Gastroesophageal sphincter (tissue), 4 donors: ENCODE results near the gene CTCFL. TPM values are rescaled to one million over a fixed set of nuclear protein-coding genes. Genes with fewer than 3 reads are reported as not detected.

ENCODE experiments used
- ATAC-seq: fragments of 150-250 bp; one replicate; pipeline ENCODE4 v1.9.1; 2016; ENCODE audit warnings: mild to moderate bottlenecking, moderate library complexity
- H3K27ac ChIP-seq, 4 donors: fragments of 200-600 bp; sonication (generic) in 3 of 4; 1 replicate in 3 of 4; 2 replicates in 1 of 4; pipeline ENCODE4 v1.5.1; 2016 to 2019
- H3K27me3 ChIP-seq: fragments of 200-600 bp; sonication (generic); one replicate; pipeline ENCODE4 v1.5.1; 2019
- H3K36me3 ChIP-seq, 2 donors: fragments of 200-600 bp; sonication (generic); one replicate each; pipeline ENCODE4 v1.5.1; 2019; ENCODE audit warnings: control low read depth in 1 of 2
- H3K4me1 ChIP-seq, 3 donors: fragments of 200-600 bp; sonication (generic); 1 replicate in 2 of 3; 2 replicates in 1 of 3; pipeline ENCODE4 v1.5.1; 2016 to 2019; ENCODE audit warnings: control low read depth in 2 of 3
- H3K4me3 ChIP-seq, 2 donors: fragments of 200-600 bp; sonication (generic); one replicate each; pipeline ENCODE4 v1.5.1; 2019; ENCODE audit warnings: mild to moderate bottlenecking in 1 of 2, moderate library complexity in 1 of 2
- H3K9me3 ChIP-seq, 3 donors: fragments of 200-600 bp; sonication (generic); one replicate each; pipeline ENCODE4 v1.5.1; 2017 to 2019; ENCODE audit warnings: control low read depth in 2 of 3
- CTCF ChIP-seq, 4 experiments: fragments of 200-600 bp in 2 of 4; fragments of 450-650 bp in 2 of 4; sonication (generic) in 1 of 4; IDR thresholded peaks; one replicate each; pipeline ENCODE4 v1.5.1; 2017 to 2019; ENCODE audit warnings: antibody characterized with exemption in 4 of 4, mild to moderate bottlenecking in 2 of 4, moderate library complexity in 2 of 4
- EP300 ChIP-seq: sonication (generic); formaldehyde crosslinking; IDR thresholded peaks from one replicate; pipeline ENCODE4 v1.6.1; 2017; ENCODE audit warnings: antibody characterized with exemption, mild to moderate bottlenecking
- POLR2A ChIP-seq, 2 donors: fragments of 450-650 bp; IDR thresholded peaks; one replicate each; pipeline ENCODE4 v1.6.1; 2017; ENCODE audit warnings: antibody characterized with exemption in 2 of 2, mild to moderate bottlenecking in 2 of 2, moderate library complexity in 1 of 2
- POLR2AphosphoS5 ChIP-seq: sonication (generic); formaldehyde crosslinking; IDR thresholded peaks from one replicate; pipeline ENCODE4 v1.6.1; 2017; ENCODE audit warnings: antibody characterized with exemption
- WGBS, 2 donors: methylation state at CpG; one replicate each; pipeline ENCODE4 v1.1.5; 2018; ENCODE audit warnings: low coverage in 1 of 2; 5-methylcytosine and 5-hydroxymethylcytosine counted together
- total RNA-seq, 4 donors: library from RNA; depleted of rRNA; stranded (reverse); fragments of >200 nt; gene quantifications; one replicate each; pipeline ENCODE4 v1.1.0, GENCODE V29; 2016

The CTCFL gene
- total RNA-seq, 4 donors from 2014 or later: not detected

- no peak for ATAC-seq
- WGBS, 2 donors: 83 to 100% methylated on average over 2 to 13 of the region's 18 CpGs
- Histone ChIP-seq H3K36me3 (no peaks in the 10 kb centered on the region), H3K4me3 (no peak overlapping the region), H3K9me3 (no peaks in the 10 kb centered on the region), H3K27ac (peak overlapping the region in 3 of 4 donors; percentile 58 to 84 (median 71)), H3K27me3 (no peaks in the 10 kb centered on the region), H3K4me1 (peaks cover 3 to 76% (median 18%) of the 10 kb centered on the region in 3 donors)
- TF ChIP-seq EP300 (no peak), POLR2AphosphoS5 (no peak), CTCF (IDR thresholded peaks at IDR 0.05) (no peak), POLR2A (IDR thresholded peaks at IDR 0.05) (no peak)
Observed at GRCh38 chr20:57468523-57469417, 56.2 kb downstream of the CTCFL start.

DNA sequence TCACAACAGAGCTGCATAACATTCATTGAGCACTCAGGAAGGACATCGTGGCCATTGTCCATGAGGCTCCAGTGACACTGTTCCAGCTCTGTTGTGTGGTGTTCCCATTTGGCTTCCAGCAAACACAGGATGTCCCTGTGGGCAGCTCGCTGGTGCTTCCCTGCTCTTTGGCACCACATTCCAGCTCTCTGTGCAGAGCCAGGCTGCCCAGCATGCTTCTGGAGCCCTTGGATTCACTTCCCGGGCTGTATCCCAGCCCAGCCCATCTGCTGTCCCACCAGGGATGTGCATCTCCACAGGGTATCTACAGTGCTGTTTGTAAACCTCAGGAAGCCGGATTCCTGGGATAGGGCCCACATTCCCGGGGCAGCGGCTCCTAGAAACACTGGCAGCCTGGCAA, 57.2 kb downstream of the CTCFL start:
- Histone ChIP-seq H3K9me3 (no peaks in the 10 kb centered on the region), H3K27ac (peak overlapping the region in 3 of 4 donors; percentile 71 to 84 (median 78)), H3K4me1 (peaks cover 3 to 70% (median 18%) of the 10 kb centered on the region in 3 donors), H3K27me3 (no peaks in the 10 kb centered on the region), H3K36me3 (no peaks in the 10 kb centered on the region), H3K4me3 (no peak overlapping the region)
- ATAC-seq: no peak
- 0 to 50% methylated on average over 2 to 3 of the region's 6 CpGs for WGBS, 2 donors
- no peak for TF ChIP-seq EP300
- TF ChIP-seq POLR2A (IDR thresholded peaks at IDR 0.05): no peak
- TF ChIP-seq POLR2AphosphoS5: no peak
- no peak for TF ChIP-seq CTCF (IDR thresholded peaks at IDR 0.05)

GRCh38 chr20:57465943-57466342, 59.0 kb downstream of the CTCFL start:
- H3K27me3 ChIP-seq: no peaks in the 10 kb centered on the region
- H3K36me3 ChIP-seq: no peaks in the 10 kb centered on the region
- ATAC-seq: no peak
- H3K4me3 ChIP-seq: no peak overlapping the region
- H3K27ac ChIP-seq: peak overlapping the region in 1 of 4 donors; percentile 84
- WGBS, 2 donors: 77 to 85% methylated on average over 2 to 4 of the region's 4 CpGs
- TF ChIP-seq CTCF (IDR thresholded peaks at IDR 0.05) (no peak), POLR2AphosphoS5 (no peak), EP300 (no peak), POLR2A (IDR thresholded peaks at IDR 0.05) (no peak)
- no peaks in the 10 kb centered on the region for H3K9me3 ChIP-seq
- H3K4me1 ChIP-seq: peaks cover 3 to 58% (median 18%) of the 10 kb centered on the region in 3 donors

- TF ChIP-seq POLR2AphosphoS5: no peak
- TF ChIP-seq POLR2A (IDR thresholded peaks at IDR 0.05): no peak
- TF ChIP-seq CTCF (IDR thresholded peaks at IDR 0.05): no peak
- no peak for ATAC-seq
- no peaks in the 10 kb centered on the region for H3K36me3 ChIP-seq
- H3K27ac ChIP-seq: peak overlapping the region in 1 of 4 donors; percentile 84
- no peak overlapping the region for H3K4me3 ChIP-seq
- H3K9me3 ChIP-seq: no peaks in the 10 kb centered on the region
- WGBS, 2 donors: 71 to 94% methylated on average over 1 to 7 of the region's 8 CpGs
- peaks cover 3 to 54% (median 15%) of the 10 kb centered on the region in 3 donors for H3K4me1 ChIP-seq
- H3K27me3 ChIP-seq: no peaks in the 10 kb centered on the region
Observed at GRCh38 chr20:57465486-57465885, 59.5 kb downstream of the CTCFL start.
